ENCODE results near the gene CSKMT. TPM values are rescaled to one million over a fixed set of nuclear protein-coding genes. Genes with fewer than 3 reads are reported as not detected.
A peak's percentile ranks its signal among the peaks of the same experiment; 100 is the strongest.
"Not testable (repeated sequence)": the region's sequence is repeated elsewhere in the genome, so short reads cannot be mapped to it uniquely, and the experiment has no call there.

Gene CSKMT, protein sequence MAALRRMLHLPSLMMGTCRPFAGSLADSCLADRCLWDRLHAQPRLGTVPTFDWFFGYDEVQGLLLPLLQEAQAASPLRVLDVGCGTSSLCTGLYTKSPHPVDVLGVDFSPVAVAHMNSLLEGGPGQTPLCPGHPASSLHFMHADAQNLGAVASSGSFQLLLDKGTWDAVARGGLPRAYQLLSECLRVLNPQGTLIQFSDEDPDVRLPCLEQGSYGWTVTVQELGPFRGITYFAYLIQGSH
- 8.0 TPM for polyA plus RNA-seq (2013)

- Histone ChIP-seq H3K4me1 (ENCODE audit: control extremely low read depth in 1 of 4, control insufficient read depth in 4 of 4, insufficient read depth in 4 of 4, low read length in 3 of 4) (peaks cover 4 to 38% (median 28%) of the 10 kb centered on the region in 4 experiments), H3K36me3 (ENCODE audit: control insufficient read depth in 4 of 4, insufficient read depth in 4 of 4, low read length in 3 of 4) (peaks cover 0 to 44% (median 18%) of the 10 kb centered on the region in 4 experiments), H3K27ac (ENCODE audit: insufficient read depth in 1 of 2, low read depth in 1 of 2, low read length in 2 of 2, poor library complexity in 1 of 2, severe bottlenecking in 2 of 2) (peak within 1 kb of the TSS; percentile 66 to 87), H3K4me3 (ENCODE audit: control insufficient read depth in 1 of 7, extremely low read depth in 1 of 7, insufficient read depth in 4 of 7, low read depth in 2 of 7, low read length in 6 of 7) (peak within 1 kb of the TSS; percentile 79 to 99 (median 94)), H3K27me3 (replicated peaks in 2 of 5; ENCODE audit: control insufficient read depth in 4 of 5, insufficient read depth in 5 of 5, low read length in 4 of 5) (no peaks in the 10 kb centered on the region), H3K9me3 (ENCODE audit: control extremely low read depth in 1 of 5, control insufficient read depth in 4 of 5, insufficient read depth in 2 of 5, low read depth in 1 of 5, low read length in 4 of 5) (no peaks in the 10 kb centered on the region)
- ChIA-PET CTCF (interaction anchor here (1.0 to 9.4 kb wide), 11 partner anchors 9 to 74 kb away, joined by 3 to 33 read pairs (median 6); partner anchors contain the start of genes GANAB, INTS5, TUT1 and UBXN1), POLR2A (interaction anchor here (0.6 to 2.3 kb wide), 19 partner anchors 8 to 191 kb away, joined by 3 to 33 read pairs (median 5); partner anchors contain the start of genes B3GAT3, EML3, GANAB and INTS5)
- 0% methylated on average over 41 of the region's 47 CpGs for WGBS (ENCODE audit: insufficient coverage)
- peak; percentile 94 to 97 (median 97) for DNase-seq
Observed at GRCh38 chr11:62665075-62665598, at the start of gene CSKMT, which contains the start of gene C11orf98. CSKMT (plus strand) TSS chr11:62665312; CDS start chr11:62665880, 568 bp downstream. C11orf98 (minus strand) TSS chr11:62665210; CDS start chr11:62665169, 41 bp downstream.

GRCh38 chr11:62615521-62615920, 49.6 kb upstream of the CSKMT start:
- ChIA-PET CTCF (interaction anchor here (2.2 kb wide), 1 partner anchor 24 kb away, joined by 4 read pairs; the partner anchor contains the start of gene TUT1), POLR2A (no interaction called here)
- peaks cover 0 to 32% (median 23%) of the 10 kb centered on the region in 4 experiments for H3K36me3 ChIP-seq (ENCODE audit: control insufficient read depth in 4 of 4, insufficient read depth in 4 of 4, low read length in 3 of 4)
- no peaks in the 10 kb centered on the region for H3K27me3 ChIP-seq (replicated peaks in 2 of 5; ENCODE audit: control insufficient read depth in 4 of 5, insufficient read depth in 5 of 5, low read length in 4 of 5)
- 100% methylated on average over 3 of the region's 7 CpGs for WGBS (ENCODE audit: insufficient coverage)
- H3K9me3 ChIP-seq (ENCODE audit: control extremely low read depth in 1 of 5, control insufficient read depth in 4 of 5, insufficient read depth in 2 of 5, low read depth in 1 of 5, low read length in 4 of 5): no peaks in the 10 kb centered on the region
- H3K4me1 ChIP-seq (ENCODE audit: control extremely low read depth in 1 of 4, control insufficient read depth in 4 of 4, insufficient read depth in 4 of 4, low read length in 3 of 4): peaks cover under 1 to 32% (median 27%) of the 10 kb centered on the region in 4 experiments
- H3K27ac ChIP-seq (ENCODE audit: insufficient read depth in 1 of 2, low read depth in 1 of 2, low read length in 2 of 2, poor library complexity in 1 of 2, severe bottlenecking in 2 of 2): no peak overlapping the region
- no peak overlapping the region for H3K4me3 ChIP-seq (ENCODE audit: control insufficient read depth in 1 of 7, extremely low read depth in 1 of 7, insufficient read depth in 4 of 7, low read depth in 2 of 7, low read length in 6 of 7)
- no peak for DNase-seq

DNA sequence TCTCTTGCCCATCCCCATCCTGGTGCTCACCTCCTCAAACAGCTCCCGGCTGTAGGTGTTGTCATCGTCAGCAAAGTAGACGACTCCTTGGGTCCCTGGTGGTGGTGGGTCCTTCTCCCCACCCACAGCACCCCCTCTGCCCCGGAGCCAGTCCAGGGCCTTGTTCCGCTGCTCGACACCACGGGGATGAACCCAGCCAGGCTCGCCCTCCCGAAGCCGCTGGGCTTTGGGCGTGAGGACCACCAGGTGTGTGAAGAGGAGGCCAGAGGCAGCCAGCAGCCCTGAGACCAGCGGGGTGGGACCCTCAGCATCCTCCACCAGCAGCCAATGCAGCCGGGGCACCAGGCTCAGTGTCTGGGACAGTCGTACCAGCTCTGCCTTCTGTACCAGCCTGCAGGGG, 48.2 kb upstream of the CSKMT start:
- CTCF ChIA-PET; H3K4me3 ChIP-seq (ENCODE audit: control insufficient read depth in 1 of 7, extremely low read depth in 1 of 7, insufficient read depth in 4 of 7, low read depth in 2 of 7, low read length in 6 of 7); POLR2A ChIA-PET; H3K27ac ChIP-seq (ENCODE audit: insufficient read depth in 1 of 2, low read depth in 1 of 2, low read length in 2 of 2, poor library complexity in 1 of 2, severe bottlenecking in 2 of 2); H3K27me3 ChIP-seq (replicated peaks in 2 of 5; ENCODE audit: control insufficient read depth in 4 of 5, insufficient read depth in 5 of 5, low read length in 4 of 5); DNase-seq; H3K9me3 ChIP-seq (ENCODE audit: control extremely low read depth in 1 of 5, control insufficient read depth in 4 of 5, insufficient read depth in 2 of 5, low read depth in 1 of 5, low read length in 4 of 5): not testable (repeated sequence)
- Histone ChIP-seq H3K36me3 (ENCODE audit: control insufficient read depth in 4 of 4, insufficient read depth in 4 of 4, low read length in 3 of 4) (peaks cover 0 to 29% (median 23%) of the 10 kb centered on the region in 4 experiments), H3K4me1 (ENCODE audit: control extremely low read depth in 1 of 4, control insufficient read depth in 4 of 4, insufficient read depth in 4 of 4, low read length in 3 of 4) (peaks cover 8 to 30% (median 24%) of the 10 kb centered on the region in 4 experiments)
- 100% methylated on average over 5 of the region's 14 CpGs for WGBS (ENCODE audit: insufficient coverage)

DNA sequence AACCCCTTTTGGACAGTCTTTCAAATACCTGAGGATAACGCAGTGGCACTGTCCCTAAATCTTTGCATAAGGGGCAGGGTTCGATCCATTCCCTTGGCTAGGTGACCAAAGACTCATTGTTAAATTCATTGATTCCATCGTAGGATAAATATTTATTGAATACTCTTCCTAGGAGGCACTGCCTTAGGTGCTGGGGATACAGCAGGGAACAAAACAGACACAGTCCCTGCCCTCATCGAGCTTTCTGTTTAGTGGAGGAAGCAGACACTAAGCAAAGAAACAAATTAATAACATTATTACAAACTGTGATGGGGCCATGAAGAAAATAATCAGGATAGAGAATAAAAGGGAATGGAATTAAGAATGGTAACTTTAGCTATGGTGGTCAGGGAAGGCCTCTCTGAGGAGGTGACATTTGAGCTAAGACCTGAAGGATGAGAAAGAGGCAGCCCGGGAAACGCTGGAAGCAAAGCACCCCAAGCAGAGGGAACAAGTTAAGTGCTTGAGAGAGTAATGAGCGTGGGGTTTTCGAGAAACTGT, 44.0 kb upstream of the CSKMT start:
- Histone ChIP-seq H3K36me3 (ENCODE audit: control insufficient read depth in 4 of 4, insufficient read depth in 4 of 4, low read length in 3 of 4) (peaks cover 5 to 30% (median 25%) of the 10 kb centered on the region in 4 experiments), H3K4me3 (ENCODE audit: control insufficient read depth in 1 of 7, extremely low read depth in 1 of 7, insufficient read depth in 4 of 7, low read depth in 2 of 7, low read length in 6 of 7) (peak overlapping the region; percentile 50 to 96 (median 78)), H3K27ac (ENCODE audit: insufficient read depth in 1 of 2, low read depth in 1 of 2, low read length in 2 of 2, poor library complexity in 1 of 2, severe bottlenecking in 2 of 2) (peak overlapping the region; percentile 72 to 83), H3K4me1 (ENCODE audit: control extremely low read depth in 1 of 4, control insufficient read depth in 4 of 4, insufficient read depth in 4 of 4, low read length in 3 of 4) (peaks cover 8 to 35% (median 29%) of the 10 kb centered on the region in 4 experiments), H3K9me3 (ENCODE audit: control extremely low read depth in 1 of 5, control insufficient read depth in 4 of 5, insufficient read depth in 2 of 5, low read depth in 1 of 5, low read length in 4 of 5) (no peaks in the 10 kb centered on the region), H3K27me3 (replicated peaks in 2 of 5; ENCODE audit: control insufficient read depth in 4 of 5, insufficient read depth in 5 of 5, low read length in 4 of 5) (no peaks in the 10 kb centered on the region)
- POLR2A ChIA-PET: interaction anchor here (0.5 to 2.4 kb wide), 7 partner anchors 9 to 362 kb away, joined by 3 to 17 read pairs (median 4); partner anchors contain the start of genes C11orf98, CSKMT, GANAB and TUT1
- no peak for DNase-seq
- CTCF ChIA-PET: interaction anchor here (1.0 to 4.6 kb wide), 5 partner anchors 10 to 51 kb away, joined by 3 to 18 read pairs (median 3); partner anchors contain the start of genes LBHD1 and UQCC3
- WGBS (ENCODE audit: insufficient coverage): 33% methylated on average over 6 of the region's 8 CpGs

GRCh38 chr11:62621567-62622470, 43.3 kb upstream of the CSKMT start, which contains the start of gene B3GAT3:
B3GAT3 (minus strand) TSS chr11:62621986; CDS start chr11:62621947, 39 bp downstream.
- DNase-seq: peak; percentile 94 to 97 (median 97)
- H3K4me1 ChIP-seq (ENCODE audit: control extremely low read depth in 1 of 4, control insufficient read depth in 4 of 4, insufficient read depth in 4 of 4, low read length in 3 of 4): peaks cover 8 to 35% (median 30%) of the 10 kb centered on the region in 4 experiments
- CTCF ChIA-PET: interaction anchor here (0.7 to 4.6 kb wide), 8 partner anchors 11 to 50 kb away, joined by 3 to 18 read pairs (median 4); partner anchors contain the start of genes LBHD1 and UQCC3
- H3K36me3 ChIP-seq (ENCODE audit: control insufficient read depth in 4 of 4, insufficient read depth in 4 of 4, low read length in 3 of 4): peaks cover 8 to 30% (median 25%) of the 10 kb centered on the region in 4 experiments
- H3K9me3 ChIP-seq (ENCODE audit: control extremely low read depth in 1 of 5, control insufficient read depth in 4 of 5, insufficient read depth in 2 of 5, low read depth in 1 of 5, low read length in 4 of 5): no peaks in the 10 kb centered on the region
- no peaks in the 10 kb centered on the region for H3K27me3 ChIP-seq (replicated peaks in 2 of 5; ENCODE audit: control insufficient read depth in 4 of 5, insufficient read depth in 5 of 5, low read length in 4 of 5)
- peak within 1 kb of the TSS; percentile 72 to 83 for H3K27ac ChIP-seq (ENCODE audit: insufficient read depth in 1 of 2, low read depth in 1 of 2, low read length in 2 of 2, poor library complexity in 1 of 2, severe bottlenecking in 2 of 2)
- under 1% methylated on average over 56 of the region's 77 CpGs for WGBS (ENCODE audit: insufficient coverage)
- POLR2A ChIA-PET: interaction anchor here (0.5 to 2.4 kb wide), 7 partner anchors 10 to 362 kb away, joined by 3 to 17 read pairs (median 4); partner anchors contain the start of genes C11orf98, CSKMT, GANAB and TUT1
- H3K4me3 ChIP-seq (ENCODE audit: control insufficient read depth in 1 of 7, extremely low read depth in 1 of 7, insufficient read depth in 4 of 7, low read depth in 2 of 7, low read length in 6 of 7): peak within 1 kb of the TSS; percentile 50 to 96 (median 78)
